Uterus (tissue), 2 donors: Measurements from ENCODE around the gene GIPC3.

Experiments used
- CTCF ChIP-seq, 4 experiments: fragments of 200-600 bp in 2 of 4; fragments of 450-650 bp in 2 of 4; sonication (generic) in 2 of 4; IDR thresholded peaks; one replicate each; pipeline ENCODE4 v1.5.1; 2016 to 2019; ENCODE audit warnings: antibody characterized with exemption in 4 of 4, mild to moderate bottlenecking in 2 of 4, moderate library complexity in 1 of 4
- POLR2A ChIP-seq, 2 donors: fragments of 450-650 bp; IDR thresholded peaks; one replicate each; pipeline ENCODE4 v1.6.1; 2016; ENCODE audit warnings: antibody characterized with exemption in 2 of 2, mild to moderate bottlenecking in 1 of 2, moderate library complexity in 1 of 2

GRCh38 chr19:3625996-3626472, 40.8 kb downstream of the GIPC3 start:
- no peak for TF ChIP-seq CTCF (IDR thresholded peaks at IDR 0.05)
- no peak for TF ChIP-seq POLR2A (IDR thresholded peaks at IDR 0.05)
